Measurements from ENCODE around the gene AFTPH.
A peak's percentile ranks its signal among the peaks of the same experiment; 100 is the strongest.

Gene AFTPH, protein sequence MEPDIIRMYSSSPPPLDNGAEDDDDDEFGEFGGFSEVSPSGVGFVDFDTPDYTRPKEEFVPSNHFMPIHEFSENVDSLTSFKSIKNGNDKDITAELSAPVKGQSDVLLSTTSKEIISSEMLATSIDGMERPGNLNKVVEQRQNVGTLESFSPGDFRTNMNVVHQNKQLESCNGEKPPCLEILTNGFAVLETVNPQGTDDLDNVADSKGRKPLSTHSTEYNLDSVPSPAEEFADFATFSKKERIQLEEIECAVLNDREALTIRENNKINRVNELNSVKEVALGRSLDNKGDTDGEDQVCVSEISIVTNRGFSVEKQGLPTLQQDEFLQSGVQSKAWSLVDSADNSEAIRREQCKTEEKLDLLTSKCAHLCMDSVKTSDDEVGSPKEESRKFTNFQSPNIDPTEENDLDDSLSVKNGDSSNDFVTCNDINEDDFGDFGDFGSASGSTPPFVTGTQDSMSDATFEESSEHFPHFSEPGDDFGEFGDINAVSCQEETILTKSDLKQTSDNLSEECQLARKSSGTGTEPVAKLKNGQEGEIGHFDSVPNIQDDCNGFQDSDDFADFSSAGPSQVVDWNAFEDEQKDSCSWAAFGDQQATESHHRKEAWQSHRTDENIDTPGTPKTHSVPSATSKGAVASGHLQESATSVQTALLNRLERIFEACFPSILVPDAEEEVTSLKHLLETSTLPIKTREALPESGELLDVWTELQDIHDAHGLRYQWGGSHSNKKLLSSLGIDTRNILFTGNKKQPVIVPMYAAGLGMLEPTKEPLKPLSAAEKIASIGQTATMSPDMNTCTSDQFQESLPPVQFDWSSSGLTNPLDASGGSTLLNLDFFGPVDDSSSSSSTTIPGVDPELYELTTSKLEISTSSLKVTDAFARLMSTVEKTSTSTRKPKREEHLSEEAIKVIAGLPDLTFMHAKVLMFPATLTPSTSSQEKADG

DNA sequence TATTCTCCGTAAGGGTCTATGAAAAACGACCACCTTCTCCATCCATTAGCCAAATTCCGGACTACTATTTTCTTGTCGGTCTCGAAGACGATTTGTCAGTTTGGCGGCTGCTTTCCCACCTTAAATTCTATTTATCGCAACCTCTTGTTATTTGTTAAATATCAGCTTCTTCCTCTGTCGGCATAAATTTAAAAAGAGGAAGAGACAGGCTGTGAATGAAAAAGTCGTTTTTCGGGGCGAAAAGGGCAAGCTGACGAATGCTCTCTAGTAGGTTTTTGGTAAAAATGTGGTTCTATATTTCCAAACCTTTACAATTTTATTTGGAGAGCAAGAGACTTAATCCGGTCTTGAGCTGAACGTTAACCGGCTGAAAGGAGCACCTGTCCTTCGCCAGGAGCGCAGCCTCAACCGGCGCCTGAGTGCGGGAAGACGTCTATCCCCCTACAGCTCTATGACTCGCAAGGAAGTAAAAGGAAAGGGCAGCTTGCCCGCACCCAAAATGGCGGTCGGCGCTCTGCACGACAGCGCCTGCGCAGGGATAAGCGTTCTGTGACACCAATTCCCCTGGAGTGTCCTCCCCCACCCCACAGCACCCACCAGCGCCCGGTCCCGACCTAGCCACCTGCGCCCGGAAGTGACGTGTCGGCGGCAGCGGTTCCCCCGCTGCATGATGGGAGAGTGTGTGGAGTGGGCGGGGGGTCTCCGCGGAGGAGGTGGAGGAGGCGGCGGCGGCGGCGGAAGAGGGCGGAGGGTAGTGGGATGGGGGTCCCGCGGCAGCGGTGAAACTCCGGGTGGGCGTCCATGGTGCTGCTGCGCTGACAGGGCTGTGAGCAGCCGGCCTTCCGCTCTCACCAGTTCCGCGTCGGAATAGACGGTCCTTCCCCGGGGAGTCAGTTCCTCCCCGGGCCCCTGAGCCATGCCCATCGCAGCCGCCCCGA is at the start of gene AFTPH:
AFTPH (plus strand) TSS at position 663 of the 938 bp plus-strand sequence. CDS start 27,147 bp downstream, outside the sequence.
- DNase-seq (ENCODE audit: low read depth): peak; percentile 99

DNA sequence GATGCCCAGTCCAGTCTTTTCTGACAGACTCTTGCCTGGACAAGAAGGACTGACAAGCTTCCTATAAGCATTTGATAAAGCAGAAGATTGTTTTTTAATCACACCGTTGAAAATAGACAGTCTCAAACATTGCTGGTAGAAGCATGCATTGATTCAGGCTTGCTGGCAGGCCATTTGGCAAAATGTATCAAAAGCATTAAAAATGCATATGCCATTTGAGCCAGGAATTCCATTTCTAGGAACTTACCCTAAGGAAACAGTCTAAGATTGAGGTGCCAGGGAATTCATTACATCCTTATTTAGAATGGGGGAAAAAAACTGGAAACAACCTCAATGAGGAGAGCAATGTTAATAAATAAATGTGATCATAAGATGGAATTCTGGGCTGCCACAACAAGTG is 49.5 kb upstream of the AFTPH start:
- DNase-seq (ENCODE audit: low read depth): no peak

DNA sequence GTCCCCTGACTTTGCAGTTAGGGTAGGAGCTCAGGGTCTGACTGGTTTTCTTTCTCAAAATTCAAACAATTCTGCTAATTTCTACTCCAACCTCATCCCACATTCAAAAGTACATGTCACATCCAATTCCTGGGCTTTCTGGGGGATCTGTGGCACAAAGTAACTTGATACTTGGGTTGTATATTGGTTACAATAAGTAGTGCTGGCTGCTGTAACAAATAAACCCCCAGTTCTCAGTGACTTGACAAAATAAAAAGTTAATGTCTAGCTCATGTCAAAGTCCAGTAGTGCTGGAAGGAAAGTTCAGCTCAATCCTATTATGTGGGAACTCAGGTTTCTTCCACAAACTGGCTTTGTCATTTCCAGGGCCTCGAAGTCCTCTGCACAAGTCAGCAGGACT is 47.1 kb upstream of the AFTPH start:
- DNase-seq (ENCODE audit: low read depth): no peak

DNA sequence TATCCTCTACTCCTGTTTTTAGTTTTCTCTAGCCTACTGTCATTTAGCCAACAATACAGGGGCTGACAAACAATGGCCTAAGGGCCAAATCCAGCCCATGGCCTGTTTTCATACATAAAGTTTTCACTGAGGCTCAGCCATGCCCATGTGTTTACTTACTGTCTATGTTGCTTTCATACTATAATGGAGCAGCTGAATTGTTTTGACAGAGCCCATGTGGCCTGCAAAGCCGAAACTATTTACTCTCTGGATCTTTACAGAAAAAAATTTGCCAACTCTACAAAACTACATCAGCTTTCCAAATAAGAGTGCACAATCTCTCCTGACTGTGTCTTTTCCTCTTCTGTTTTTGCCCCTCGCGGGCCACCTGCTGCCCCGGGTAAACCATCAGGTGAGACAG is 46.1 kb upstream of the AFTPH start:
- DNase-seq (ENCODE audit: low read depth): no peak

DNA sequence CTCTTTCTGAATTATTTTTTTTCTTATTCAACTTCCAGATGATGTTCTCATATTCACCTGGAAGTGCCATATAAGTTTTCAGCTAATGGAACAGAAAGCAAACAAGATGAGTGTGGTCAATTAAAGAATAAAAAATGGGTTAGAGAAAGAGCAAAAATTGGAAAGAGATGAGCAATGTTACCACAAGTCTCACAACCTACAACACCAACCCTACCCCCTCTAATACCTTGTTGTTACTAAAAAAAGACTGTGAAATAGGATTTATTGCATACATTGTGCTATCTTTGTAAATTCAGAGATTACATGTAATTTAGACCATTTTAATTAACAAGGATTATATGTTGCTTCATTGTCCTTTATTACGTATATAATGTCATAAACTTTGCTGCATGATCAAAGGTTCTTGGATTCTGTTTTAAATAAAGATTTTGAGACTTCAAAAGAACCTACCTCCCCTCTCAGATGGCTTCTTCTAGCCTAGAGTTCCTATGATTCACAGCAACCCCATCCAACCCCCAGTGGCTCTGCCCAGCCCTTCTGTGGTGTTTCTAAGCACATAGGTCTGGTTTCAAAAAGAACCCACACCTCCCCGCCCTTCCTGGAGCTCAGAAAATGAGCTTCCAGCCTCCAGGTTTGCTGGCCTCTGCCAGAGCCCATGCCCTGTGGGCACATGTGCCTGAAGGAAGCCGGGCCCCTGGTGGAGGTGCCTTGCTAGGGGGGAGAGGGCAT is 45.5 kb upstream of the AFTPH start:
- DNase-seq (ENCODE audit: low read depth): no peak

DNA sequence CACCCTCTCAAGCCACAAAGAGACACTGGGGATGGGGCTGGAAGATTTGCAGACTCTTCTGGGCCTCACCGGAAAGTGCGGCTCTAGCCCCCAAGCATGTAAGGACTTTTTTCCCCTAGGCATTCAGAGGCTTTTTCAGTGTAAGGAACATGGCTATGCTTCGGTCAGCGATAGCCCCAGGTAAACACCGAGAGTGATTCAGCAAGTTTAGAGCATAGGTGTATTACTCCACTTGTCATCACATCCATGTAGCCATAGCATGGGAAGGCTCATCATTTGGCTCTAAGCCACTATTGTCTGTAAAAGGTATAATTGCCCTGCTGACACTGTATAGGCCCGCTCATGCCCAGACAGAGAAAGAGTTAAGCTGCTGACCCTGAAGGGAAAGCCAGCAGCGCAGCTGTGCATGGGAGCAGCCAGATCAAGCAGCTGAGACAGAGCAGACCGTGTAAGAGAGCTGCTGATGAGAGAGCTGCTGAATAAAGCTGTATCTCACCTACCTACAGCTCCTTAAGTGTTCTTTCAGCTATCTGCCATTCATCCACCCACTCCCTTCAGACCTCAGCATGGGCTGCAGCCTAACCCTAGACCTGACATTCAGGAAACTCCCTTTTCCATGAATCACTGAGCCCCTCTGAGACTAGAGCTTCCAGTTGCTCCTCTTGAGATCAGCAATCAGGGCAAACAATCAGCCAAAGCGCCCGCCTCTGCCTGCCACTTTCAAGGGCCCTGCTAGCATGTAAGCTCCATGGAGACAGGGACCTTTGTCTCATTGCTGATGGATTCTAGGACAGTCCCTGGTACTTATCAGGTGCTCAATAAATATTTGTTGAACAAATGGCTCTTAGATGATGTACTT is 44.6 kb upstream of the AFTPH start:
- DNase-seq (ENCODE audit: low read depth): no peak

DNA sequence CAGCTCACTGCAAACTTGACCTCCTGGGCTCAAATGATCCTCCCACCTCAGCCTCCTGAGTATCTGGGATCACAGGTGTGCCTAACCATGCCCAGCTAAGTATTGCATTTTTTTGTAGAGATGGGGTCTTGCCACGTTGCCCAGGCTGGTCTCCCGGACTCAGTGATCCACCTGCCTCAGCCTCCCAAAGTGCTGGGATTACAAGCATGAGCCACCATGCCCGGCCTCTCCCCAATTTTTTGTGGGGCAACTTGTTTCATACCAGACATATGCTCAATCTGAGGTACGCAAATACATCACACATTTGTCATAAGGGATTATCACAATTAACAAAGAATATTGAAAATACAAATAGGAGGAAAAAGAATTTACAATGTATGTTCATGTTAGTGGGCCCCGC is 42.5 kb upstream of the AFTPH start:
- DNase-seq (ENCODE audit: low read depth): no peak

DNA sequence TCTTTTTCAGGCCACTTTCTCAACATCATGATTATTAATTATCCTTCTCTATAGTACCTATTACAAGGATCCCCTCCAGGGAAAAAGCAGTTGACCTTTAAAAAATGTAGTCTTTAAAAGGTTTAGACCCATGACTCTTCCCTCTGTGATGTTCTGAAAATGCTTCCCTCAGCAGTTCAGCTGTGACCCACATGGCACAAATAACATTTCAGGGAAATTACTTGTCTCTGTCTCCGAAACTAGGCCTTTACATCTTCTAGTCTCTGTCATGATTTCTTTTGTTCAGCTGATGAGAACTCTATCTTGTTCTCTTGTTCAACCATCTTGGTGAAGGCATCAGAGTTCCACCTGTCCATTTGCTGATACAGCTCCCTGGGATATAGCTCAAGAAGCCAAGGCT is 41.9 kb upstream of the AFTPH start:
- no peak for DNase-seq (ENCODE audit: low read depth)

DNA sequence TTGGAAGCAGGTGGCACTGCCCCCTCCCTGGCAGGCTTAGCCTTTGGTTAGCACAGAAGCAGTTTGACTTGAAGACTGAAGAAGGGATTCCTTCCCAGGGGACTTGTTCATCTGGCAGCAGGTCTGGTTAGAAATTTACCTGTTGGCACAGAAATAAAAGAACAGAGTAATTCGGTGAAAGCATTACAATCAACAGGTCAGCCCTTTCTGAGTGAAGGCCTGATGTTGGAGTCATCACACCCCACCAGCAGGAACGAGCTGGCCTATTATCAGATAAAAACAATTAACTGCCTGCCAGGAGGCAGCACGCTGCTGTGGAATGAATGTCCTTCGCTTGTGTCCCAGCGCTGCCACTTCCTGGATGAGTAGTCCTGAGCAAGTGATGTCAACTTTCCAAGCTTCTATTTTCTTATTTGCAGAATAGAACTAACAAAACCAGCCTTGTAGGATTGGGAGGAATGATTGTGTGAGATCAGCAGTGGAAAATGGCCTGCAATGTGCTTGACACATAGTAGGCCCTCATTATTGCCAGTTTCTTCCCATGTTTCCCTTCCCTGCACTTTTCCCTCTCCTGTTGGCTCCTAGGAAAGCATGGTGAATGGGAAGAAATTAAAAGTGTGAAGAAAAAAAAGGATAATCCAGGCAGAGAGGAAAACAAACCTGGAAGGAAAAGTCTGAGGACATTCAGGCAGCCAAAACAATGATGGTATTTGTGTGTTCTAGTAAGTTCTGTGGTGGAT is 41.2 kb upstream of the AFTPH start:
- peak; percentile 23 for DNase-seq (ENCODE audit: low read depth)

DNA sequence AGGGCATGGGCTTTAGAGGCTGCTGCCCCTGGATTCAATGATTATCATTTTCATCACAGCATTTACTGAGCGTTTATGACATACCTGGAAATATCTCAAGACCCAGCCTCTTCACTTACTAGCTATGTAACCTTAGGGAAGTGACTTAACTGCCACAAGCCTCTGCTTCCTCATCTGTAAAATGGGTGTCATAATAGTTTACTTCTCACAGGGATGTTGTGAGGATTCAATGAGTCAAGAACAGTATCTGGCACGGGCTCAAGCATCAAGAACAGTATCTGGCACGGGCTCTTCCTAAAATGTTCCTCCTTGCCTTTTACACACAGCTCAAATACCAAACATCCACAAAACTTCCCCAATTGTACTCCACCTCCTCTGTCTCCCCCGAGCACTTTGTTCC is 38.8 kb upstream of the AFTPH start:
- no peak for DNase-seq (ENCODE audit: low read depth)

DNA sequence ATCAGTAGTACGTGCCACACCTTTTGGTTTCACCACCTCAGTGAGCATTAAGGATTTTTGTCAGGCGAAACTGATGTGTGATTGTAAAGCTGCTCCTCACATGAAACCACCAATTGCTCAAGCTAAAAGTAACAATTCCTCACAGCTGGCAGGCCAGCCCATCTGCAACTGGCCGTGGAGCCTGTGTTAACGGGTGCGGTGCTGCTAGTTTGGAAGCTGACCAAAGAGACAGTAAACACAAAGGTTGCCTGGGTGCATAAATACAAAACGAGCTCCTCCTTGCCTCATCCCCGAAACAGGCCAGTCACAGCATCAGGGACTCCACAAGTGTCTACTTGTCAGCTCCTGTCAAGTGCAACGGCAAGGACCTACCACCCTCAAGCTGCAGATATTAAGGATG is 38.2 kb upstream of the AFTPH start:
- DNase-seq (ENCODE audit: low read depth): no peak

DNA sequence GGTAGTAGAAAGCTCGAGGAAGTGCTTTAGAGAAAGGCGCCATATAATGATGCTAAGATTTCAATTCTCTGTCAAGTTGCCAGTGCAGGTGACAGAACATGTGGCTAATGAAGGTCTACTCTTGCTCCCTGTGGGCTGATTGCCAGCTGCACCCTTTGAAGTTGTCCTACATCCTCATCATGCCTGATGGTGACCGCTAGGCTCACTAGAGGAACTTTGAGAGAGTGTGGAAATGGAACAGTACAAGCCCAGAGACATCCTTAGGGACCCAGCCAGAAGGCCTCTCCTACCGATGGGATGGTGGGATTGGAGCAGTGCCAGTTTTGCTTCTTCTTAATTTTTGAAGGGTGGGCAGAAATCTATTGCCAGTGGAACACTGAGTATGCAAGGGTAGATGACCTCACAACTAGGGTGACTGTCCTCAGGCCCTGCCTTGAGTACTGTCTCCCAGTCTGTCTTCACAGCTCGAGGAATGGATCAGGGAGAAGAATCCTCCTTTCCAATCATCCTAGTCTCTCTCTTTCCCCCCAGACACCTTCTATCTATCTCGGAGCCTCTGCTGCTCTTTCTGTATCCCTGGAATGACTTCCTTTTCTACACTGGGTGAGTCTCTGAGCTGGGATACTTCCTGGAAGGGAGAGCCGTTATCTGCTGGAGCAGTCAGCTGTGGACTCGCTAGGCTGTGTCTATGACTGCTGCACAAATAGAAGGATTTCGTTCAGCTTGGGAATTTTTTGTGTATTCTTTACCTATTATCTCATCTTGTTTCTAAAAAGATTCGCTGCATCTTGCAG is 36.7 kb upstream of the AFTPH start:
- DNase-seq (ENCODE audit: low read depth): no peak

DNA sequence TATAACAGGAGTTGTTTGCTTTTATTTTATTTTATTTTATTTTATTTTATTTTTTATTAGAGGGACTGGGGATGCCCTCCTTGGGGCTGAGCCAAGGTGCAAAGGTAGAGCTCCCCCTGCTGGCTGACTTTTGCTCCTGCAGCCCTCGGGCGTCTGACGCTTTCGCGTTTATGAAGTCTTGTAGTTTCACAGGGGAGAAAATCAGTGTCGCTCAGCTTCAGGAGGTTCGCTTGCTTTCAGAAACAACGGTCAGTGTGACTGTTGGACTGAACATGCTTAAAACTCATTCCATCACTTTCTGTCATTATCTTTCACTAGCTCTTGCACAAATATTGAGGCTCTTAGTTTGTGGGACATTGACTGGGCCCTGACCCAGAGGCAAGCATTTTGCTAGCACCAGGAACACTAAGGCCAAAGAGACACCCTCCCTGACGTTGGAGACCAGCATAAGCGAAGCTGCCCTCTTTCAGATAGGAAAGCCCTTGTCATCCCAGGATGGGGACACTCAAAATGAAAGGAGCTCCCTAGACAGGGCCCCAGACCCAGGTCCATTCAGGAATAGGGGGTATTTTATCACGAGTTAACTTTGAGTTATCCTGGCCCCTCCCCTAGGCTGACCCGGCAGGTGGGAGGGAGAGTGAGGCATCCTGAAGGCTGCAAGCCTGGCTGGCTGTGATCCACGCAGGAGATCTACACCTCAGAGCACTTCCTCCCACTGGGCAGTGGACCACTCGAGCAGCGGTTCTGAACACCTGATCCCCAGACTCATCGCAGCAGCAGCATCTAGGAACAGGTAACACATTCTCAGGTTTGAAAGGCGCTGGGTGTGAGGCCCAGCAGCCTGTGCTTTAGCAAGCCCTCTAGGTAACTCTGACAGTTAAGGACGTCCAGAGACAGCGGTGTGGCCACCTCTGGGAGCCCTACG is 35.8 kb upstream of the AFTPH start:
- DNase-seq (ENCODE audit: low read depth): peak; percentile 41

DNA sequence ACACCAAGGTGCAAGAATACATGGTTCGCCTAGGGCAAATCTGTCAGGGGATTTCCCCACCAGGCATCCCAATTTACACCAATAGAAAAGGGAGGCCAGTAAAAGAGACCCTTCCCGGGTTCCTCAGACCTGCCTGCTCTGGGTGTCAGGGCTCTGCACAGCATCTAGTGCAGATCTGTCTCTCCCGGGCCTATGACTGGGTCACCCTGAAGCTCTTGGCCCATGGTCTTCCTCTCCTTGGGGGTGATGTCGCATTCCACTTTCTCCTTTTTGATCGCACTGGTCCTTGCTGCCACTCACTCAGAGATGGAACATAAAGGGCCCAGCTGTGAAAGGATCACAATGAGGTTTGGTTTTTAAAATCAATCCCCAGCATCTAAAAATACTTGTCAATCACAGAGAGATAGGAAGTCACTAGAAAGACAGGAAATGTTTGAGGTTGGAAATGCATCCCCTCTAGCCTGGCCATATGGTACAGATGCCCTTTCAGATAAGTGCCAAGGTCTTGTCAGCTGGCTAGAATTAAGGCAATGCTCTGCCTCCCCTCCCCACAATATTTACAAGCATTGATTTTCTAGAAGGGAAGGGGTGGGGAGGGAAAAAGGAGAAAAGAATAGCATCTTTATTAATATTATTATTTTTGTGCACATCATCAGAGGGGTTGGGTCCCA is 34.9 kb upstream of the AFTPH start:
- DNase-seq (ENCODE audit: low read depth): no peak

DNA sequence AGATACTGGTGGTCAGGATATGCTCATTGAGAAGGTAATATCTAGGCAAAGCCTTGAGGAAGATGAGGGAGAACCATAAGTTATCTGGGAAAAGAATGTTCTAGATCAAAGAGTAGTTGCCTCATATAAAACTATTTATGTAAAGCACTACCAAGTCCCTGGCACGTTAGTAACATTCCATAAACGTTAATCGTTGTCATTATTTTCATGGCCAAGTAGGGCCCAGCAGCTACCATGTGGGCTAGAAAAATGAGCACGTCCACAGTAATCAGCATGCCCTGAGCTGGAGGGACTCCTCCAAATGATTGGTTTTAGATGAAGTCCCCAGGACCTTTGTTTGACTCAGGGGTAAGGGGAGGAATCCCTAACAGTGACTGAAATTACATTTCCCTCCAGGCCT is 32.7 kb upstream of the AFTPH start:
- peak; percentile 32 for DNase-seq (ENCODE audit: low read depth)

DNA sequence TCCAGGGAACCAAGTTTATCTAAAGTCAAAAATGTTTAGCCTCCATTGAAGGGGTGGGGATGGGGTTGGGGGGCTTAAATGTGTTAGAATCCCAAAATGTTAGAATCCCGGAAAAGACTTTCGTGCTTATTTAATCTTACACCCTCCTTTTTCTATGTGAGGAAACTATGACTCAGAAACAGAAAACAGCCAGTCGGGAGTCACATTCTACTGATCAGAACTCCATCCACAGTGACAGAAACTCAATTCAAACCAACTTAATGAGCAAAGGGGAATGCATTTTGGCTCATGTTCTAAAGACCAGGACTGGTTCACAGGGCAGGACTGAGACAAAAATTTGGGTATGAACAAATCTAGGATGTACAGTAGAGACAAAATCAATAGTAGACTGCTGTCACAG is 31.9 kb upstream of the AFTPH start:
- no peak for DNase-seq (ENCODE audit: low read depth)

DNA sequence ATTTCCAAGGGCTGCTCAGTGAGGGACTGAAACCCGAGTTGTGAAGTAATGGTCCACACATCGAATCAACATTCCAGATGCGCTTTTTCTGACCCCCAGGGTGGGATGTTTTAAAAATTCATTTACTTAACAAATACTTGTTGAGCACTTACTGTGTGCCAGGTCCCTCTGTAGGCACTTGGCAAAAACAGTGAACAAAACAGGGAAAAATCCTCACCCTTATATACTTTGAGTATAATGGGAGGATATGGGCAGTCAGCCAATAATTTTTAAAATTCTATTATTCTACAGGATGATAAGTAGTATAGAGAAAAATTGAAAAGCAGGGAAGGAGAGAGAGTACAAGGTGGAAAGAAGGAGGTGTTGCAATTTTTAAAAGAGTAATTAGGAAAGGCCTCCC is 31.3 kb upstream of the AFTPH start:
- DNase-seq (ENCODE audit: low read depth): no peak

All from iris pigment epithelial cell (primary cell).